HG02840 (cell line): Measurements from ENCODE around the gene GLCE.
"Not testable (repeated sequence)": the region's sequence is repeated elsewhere in the genome, so short reads cannot be mapped to it uniquely, and the experiment has no call there.

Experiments used
- ATAC-seq: cut with Tn5 transposase; IDR thresholded peaks from one replicate; pipeline ENCODE4 v1.9.1; 2021; ENCODE audit warnings: mild to moderate bottlenecking, moderate library complexity, moderate number of reproducible peaks; ENCODE audit not compliant: unreplicated experiment, low FRiP score

Gene GLCE

DNA sequence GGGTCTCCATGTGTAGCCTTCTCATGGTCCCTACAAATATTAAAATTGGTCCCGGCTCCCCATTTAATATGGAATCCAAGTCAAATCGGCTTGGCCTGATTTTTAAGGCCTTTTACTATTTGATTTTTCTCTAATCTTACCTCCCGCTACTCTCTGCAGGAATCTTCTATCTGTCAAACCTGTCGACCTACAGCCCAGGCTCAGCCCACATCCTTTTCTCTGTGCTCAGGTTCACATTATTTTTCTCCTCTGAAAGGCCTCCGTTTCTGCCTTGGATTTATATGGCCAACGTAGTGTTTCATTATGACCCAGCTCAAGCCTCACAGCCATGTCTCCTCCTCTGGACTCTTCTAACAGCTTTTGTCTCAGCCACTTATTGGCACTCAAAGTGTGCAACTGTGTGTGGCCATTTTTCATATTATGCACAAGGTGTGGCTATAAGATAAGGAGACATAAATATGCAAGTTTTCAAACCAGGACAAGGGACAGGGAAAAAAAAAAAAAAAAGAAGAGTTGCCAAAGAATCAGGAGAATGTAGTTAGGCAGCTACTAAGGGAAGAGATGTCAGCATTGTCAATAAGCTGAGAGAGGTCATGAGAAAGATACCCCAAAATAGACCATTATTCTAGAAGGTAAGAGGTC, 2.1 kb upstream of the GLCE start:
- no peak for ATAC-seq

DNA sequence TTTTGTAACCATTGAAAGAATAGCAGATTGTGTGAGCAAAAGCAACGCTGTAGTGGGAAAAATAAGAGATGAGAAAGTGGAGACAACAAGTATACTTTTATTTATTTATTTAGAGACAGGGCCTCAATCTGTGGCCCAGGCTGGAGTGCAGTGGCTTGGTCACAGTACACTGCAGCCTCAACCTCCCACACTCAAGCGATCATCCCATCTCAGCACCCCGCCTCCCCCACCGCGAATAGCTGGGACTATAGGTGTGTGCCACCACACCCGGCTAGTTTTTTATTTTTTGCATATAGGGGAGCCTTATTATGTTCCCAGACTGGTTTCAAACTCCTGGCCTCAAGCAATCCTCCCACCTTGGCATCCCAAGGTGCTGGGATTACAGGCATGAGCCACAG, 1.6 kb upstream of the GLCE start:
- no peak for ATAC-seq

DNA sequence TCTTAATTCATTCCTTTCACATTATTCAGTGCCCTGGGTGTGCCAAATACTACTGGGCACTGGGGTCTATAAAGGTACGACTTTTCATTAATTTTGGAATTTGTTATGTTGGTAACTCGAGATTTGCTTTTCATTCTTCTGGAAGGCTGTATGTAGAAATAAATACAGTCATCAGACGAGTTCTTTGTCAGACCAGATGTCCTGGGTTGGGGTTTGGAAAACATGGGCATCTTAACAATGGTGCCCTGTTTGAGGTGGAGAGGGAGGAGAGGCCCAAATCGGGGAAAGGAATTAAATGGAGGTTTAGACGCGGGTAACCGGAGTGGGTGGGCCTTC, 662 bp upstream of the GLCE start:
- ATAC-seq, result no peak

DNA sequence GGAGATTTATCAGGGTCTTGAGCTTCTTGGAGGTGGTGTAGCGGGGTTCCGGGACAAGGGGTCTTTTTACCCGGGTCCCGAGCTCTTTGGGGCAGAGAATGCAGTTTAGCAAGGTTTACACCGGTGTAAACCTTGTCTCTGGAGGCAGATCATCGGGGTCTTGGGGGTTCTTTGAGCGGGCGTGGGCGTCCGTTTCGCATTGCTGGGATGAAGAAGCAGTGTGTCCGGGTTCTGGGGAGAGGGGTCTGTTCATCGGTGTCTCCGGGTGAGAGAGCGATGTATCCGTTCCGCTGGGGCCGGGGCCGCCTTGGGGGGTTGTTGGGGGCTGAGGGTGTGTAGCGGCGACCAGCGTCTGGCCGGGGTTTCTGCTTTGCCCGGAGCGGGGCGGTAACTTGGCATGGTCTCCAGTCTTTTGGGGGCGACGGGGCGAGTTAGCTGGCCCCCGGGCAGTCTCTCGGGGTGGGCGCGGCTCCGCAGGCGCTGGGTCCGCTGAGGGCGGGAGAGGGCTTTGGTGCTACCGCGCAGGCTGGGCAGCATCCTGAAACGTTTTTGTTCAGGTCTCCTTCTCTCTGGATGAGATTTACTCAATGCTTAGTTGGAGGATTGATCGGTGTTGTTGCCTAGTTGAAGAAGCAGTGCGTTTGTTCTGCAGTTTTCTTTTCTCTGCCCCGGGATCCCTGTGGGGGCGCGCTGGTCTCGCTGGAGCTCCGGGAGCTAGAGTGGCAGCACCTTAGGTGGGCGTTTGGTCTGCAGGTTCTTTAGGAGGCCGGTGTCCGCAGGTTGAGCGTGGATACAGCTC, 843 bp downstream of the GLCE start:
- no peak for ATAC-seq

DNA sequence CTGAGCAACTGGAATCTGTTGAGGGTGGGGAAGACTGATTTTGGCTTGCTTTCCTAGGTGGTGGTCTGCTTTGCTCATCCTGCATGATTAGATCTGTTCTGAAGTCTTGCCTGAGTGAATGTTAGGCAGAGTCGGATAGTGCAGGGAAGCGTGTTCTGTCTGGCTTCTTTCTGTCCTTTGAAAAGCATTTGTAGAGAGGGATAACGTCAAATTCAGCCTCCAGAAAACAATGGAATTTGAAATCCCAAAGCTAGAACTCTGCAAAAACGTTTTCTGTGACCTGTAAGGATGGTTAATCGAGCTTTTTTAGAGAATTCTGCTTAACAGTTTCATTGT, 1.4 kb downstream of the GLCE start:
- no peak for ATAC-seq

DNA sequence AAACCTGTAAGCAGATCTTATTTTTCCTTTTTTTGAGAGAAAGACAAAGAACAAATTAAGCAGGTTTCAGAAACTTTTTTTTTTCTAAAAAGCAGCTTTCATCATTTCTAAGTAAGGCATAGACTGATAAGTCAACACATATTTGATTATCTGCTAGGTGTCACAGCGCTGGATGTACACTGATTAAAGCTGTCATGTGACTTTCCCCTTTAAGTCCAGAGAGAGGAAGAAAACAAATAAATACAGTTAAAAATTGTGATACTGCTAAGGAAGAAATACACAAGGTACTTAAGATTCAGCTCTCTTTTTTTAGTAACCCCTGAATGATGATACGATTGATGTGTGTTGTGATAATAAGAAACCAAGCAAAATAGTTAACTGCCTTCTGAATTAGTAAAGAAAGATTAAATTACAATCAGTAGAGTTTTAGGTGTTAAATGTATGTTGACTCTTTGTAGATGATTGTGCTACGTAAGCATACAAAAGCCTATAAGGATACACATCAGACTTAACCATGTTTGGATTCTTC, 2.8 kb downstream of the GLCE start:
- no peak for ATAC-seq

DNA sequence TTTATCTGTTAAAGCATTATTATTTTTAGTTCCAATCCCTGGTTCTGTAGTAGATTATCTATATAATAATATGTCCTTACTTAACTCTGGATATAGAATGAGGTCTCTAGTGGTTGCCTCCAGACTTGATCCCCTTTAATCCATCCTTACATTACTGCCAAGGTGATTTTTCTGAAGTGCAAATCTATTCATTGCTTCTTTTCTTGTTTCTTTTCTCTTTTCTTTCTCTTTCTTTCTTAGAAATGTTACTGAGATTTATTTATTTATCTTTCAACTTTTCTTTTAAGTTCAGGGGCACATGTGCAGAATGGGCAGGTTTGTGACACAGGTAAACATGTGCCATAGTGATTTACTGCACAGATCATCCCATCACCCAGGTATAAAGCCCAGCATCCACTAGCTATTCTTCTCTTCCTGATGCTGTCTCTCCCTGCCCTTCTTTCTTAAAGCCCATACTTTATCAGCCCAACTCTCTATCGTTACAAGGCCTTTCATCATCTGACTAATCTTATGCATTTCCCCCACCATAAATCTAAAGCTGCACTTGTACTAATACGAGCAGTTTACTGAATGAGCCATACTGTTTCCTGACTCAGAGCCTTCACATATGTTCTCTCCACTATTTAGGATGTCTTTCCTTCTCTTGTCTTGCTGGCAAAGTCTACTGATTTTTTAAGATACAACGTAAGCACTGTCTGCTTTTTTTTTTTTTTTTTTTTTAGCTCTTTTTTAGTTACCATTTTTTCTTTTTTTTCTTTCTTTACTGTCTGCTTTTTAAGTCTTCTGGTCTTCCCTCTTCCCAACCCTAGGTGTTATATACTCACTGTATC, 4.6 kb downstream of the GLCE start:
- no peak for ATAC-seq

DNA sequence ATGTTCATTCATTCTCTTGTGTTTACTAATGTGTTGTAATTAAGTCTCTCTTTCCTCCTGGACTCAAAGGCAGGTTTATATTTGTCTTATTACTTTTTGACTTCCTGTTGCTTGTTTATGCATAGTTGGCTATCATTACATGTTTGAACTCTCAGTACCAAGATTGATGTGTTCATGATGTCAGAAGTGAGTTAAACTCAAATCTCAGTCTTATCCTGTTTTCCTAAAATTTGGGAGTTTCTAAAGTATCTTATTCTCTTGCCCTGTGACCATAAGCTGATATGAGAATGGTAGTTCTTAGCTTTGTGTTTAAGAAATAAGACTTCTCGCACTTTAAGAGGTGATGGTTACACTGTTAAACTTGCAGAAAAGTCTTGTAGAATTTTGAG, 5.2 kb downstream of the GLCE start:
- ATAC-seq, result no peak

DNA sequence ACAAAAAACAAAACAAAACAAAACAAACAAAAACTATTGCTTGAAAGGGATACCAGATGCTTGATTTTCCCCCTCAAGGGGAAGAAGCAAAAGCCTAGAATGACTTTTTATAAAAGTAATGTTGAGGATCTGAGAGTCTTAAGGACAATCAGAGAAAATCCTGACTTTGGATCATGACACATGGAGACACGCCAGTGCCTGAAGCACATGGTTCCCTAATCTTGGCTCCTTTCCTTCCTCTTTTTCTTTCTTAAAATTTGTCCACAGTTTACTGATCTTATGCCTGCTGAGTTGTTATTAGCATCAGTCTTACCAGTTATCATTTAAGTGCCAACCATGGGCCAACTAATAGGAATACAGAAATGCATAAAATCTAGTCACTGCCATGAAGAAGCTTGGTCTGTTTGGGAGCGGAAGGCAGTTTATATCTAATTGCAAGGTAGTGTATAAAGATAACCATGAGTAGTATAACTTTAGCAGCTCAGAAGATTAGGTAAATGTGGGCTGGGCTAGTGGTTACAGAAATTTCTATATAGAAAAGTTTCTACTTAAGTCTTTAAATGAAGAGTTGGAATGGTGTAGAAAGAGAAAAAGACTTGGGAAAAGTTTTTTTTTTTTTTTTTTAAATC, 6.9 kb downstream of the GLCE start:
- no peak for ATAC-seq

DNA sequence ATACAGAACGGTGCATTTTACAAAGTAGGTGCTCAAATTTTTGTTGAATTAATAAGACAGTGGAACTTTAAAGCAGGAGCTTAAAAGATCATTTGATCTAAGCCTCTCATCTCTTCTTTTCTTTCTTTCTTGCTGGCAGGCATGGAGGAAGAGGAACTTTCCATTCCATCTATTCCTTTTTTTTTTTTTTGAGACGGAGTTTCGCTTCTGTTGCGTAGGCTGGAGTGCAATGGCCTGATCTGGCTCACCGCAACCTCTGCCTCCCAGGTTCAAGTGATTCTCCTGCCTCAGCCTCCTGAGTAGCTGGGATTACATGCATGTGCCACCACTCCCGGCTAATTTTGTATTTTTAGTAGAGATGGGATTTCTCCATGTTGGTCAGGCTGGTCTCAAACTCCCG, 7.9 kb downstream of the GLCE start:
- ATAC-seq, result not testable (repeated sequence)

DNA sequence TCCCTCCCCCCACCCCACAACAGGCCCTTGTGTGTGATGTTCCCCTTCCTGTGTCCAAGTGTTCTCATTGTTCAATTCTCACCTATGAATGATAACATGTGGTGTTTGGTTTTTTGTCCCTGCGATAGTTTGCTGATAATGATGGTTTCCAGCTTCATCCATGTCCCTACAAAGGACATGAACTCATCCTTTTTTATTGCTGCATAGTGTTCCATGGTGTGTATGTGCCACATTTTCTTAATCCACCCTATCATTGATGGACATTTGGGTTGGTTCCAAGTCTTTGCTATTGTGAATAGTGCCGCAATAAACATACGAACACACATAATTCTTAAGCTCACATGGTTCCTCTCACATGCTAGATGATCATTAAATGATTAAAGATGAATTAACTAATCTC, 9.1 kb downstream of the GLCE start:
- not testable (repeated sequence) for ATAC-seq

DNA sequence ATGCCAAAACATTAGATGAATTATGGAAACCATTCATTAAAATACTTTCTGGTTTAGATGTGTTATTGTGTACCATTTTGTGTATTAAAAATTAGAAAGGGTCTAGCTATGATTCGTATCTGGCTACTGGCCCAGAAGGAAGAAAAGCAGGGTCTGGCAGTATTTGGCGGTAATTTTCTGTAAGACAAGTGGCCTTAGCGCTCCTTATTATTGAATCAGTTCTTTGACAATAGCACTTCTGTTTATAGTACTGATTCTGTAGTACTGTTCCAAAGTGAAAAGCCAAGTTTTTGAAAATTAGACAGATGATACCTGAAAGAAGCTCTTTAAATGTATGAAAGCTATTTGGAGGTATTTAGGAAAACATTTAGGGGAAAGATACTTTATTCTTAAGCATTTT, 10.2 kb downstream of the GLCE start:
- no peak for ATAC-seq

DNA sequence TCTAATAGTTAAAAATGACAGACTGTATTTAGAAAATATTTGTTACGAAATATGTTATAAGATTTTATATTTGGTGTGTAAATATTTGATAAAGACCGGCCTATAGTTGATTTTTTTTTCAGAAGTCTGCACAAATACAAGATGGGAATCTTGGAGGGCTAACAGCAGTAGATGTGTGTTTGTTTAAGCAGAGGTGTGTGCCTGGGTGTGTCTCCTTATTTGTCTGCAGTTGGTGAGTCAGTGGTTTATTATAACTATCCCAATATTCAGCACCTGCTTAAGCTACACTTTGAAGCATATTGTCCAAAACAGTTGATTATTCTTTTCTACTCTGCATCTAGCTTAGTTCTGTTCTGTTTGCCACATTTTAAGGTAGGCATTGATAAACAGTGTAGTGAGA, 12.4 kb downstream of the GLCE start:
- ATAC-seq, result no peak

DNA sequence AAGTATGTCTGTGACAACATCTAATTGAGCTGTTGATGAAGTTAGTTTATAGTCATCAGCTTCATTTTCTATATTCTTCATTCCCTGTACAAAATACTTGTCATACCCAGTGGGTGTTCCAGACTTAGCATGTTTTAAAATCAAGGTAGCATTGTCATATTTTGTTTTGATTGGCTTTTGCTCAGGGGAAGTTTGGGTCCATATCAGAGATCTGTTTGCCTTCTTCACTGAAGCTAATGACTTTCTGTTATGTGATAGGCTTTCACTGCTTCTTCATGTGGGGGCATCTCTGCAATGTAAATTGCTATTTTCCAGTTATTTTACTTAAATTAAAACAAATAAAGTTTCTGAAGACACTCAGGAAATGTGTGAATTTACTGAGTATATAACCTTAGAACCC, 15.1 kb downstream of the GLCE start:
- no peak for ATAC-seq

DNA sequence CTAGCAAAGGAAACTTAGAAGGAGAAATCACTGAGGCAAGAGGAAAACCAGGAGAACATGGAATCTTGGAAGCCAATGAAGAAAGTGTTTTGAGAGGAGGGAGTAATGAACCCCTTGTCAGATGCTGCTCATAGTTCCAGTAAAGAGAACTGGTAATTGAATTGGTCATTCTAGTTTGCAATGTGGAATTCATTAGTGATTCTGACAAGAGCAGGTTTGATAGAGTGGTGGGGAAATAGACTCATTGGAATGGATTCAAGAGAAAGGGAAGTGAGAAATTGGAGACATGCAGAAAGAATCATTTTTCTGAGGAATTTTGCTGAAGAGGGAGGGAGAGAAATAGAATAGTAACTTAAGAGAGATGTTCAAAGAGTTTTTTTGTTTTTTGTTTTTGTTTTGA, 21.0 kb downstream of the GLCE start:
- ATAC-seq, result no peak

DNA sequence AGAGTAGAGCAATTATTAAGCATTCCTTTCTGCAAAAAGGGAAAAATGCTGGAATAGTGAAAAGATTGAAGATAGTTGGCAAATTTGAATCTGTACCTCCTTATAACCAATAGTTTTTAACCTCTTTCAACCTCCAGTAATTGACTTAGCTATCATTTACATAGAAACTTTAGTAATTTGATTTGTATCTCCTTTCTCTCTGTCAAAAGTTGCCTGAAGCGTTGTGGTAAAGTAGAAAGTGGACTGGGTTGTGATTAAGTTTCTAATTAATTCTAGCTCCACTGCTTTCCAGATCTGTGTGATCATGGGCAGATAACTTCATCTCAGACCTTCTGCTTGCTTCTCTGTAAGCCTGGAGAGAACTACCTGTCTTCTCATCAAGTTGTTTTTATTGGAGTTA, 24.8 kb downstream of the GLCE start:
- no peak for ATAC-seq

DNA sequence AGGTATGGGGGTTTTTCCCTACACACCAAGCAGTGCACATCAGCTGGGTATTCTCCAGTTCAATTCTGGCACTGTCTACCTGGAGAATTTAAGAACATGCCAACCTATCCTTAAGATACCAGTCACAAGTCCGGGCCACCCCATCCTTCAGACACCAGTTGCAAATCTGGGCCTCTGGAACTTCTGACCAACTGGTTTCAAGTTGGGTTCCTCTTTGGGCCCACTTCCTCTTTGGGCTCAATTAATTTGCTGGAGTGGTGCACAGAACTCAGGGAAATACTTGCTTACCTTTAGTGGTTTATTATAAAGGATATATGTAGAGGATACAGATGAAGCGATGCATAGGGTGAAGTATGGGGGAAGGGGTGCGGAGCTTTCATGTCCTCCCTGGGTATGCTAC, 25.3 kb downstream of the GLCE start:
- ATAC-seq, result no peak

DNA sequence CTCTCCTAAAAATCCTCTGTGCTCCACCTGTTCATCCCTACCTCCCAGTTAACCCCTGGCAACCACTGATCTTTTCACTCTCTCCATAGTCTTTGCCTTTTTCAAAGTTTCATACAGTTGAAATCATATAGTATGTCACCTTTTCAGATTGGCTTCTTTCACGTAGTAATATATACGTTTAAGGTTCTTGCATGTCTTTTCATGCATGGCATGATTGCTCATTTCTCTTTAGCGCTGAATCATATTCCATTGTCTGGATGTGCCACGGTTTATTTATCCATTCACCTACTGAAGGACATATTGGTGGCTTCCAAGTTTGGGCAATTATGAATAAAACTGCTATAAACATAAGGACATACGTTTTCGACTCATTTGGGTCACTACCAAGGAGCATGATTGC, 28.7 kb downstream of the GLCE start:
- ATAC-seq, result no peak

DNA sequence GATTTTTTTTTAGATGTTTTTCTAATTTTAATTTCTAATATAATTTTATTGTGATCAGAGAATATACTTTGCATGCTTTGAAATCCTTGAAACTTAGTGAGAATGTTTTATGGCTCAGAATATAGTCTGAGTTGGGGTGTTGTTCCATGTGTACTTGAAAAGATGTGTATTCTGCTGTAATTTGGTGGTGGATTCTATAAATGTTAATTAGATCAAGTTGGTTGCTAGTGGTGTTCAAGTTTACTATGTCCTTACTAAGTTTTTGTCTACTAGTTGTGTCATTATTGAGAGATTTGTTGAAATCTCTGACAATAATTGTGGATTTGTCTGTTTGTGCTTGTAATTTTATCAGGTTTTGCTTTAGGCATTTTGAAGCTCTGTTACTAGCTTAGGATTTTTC, 29.7 kb downstream of the GLCE start:
- no peak for ATAC-seq

DNA sequence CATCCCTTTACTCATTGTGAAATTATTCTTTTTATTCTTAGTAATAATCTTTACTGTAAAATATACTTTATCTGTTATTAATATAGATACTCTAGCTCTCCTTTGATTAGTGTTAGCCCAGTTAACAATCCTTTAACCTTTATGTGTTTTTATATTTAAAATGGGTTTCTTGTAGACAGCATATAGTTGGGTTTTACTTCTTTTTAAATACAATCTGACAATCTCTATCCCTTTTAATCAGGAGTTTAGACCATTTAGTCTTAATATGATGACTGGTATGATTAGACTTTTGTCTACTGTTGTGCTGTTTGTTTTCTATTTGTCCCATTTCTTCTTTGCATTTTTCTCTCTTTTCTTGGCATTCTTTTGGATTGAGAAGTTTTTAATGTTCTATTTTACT, 30.1 kb downstream of the GLCE start:
- ATAC-seq, result no peak
